VCaP (cell line): Measurements from ENCODE around the gene PREP.

Experiments
- H3K27ac ChIP-seq: fragments of 450-650 bp; 2 replicates; pipeline ENCODE4 v1.5.1; 2017
- TF ChIP-seq, protein P1 (sequence below): fragments of 450-650 bp; conservative IDR thresholded peaks from 2 replicates; pipeline ENCODE4 v1.5.1; 2017; ENCODE audit warnings: mild to moderate bottlenecking, moderate library complexity

Gene PREP

DNA sequence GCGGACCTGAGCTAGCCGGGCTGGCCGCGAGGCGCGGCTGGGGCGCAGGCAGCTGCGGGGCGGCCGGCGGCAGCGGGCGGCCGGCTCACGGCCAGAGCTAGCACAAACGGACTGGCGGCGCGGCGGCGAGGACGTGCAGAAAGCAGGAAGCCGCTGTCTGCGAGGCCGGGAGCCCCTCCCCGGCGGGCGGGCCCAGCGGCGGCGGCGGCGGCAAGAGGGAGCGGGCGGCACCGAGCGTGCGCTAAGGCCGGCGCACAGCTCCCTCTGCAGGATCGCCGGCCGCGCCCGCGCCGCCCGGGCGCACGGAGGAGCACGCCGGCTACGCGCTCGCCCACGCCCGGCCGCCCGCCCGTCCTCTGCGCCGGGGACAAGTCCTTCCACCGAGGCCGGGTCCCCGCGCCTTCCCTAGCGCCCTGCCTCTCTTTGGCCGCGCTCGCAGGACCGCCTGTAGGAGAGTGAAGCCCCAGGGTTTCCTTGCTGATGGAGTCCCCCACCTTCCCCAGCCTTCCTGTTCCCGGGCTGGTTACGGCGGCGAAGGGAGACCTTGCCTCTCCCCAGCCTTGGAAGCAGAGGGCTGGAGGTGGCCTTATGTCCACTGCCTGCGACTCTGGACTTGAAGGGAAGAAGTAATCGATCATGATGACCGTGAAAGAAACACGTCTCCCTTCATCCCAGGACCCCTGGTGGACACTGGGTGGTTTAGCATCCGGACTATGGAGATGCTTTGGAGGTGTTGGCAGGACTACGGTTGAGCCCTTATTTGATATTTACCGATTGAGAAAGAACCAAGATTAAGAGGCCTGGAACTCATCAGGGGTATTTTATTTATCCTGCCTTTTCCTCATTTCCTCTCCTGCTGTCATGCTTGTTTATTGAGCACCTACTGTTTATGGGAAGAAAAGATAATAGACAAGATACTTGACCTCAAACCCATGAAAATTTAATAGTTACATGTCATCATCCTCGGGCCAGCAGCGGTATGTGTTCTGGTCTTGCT, at the start of gene PREP:
Gene PREP, minus strand, starts transcription at position 144 of the 997 bp plus-strand sequence. CDS start 191 bp downstream, outside the sequence.
- peak within 1 kb of the TSS; percentile 87 for H3K27ac ChIP-seq
- TF ChIP-seq, protein P1, sequence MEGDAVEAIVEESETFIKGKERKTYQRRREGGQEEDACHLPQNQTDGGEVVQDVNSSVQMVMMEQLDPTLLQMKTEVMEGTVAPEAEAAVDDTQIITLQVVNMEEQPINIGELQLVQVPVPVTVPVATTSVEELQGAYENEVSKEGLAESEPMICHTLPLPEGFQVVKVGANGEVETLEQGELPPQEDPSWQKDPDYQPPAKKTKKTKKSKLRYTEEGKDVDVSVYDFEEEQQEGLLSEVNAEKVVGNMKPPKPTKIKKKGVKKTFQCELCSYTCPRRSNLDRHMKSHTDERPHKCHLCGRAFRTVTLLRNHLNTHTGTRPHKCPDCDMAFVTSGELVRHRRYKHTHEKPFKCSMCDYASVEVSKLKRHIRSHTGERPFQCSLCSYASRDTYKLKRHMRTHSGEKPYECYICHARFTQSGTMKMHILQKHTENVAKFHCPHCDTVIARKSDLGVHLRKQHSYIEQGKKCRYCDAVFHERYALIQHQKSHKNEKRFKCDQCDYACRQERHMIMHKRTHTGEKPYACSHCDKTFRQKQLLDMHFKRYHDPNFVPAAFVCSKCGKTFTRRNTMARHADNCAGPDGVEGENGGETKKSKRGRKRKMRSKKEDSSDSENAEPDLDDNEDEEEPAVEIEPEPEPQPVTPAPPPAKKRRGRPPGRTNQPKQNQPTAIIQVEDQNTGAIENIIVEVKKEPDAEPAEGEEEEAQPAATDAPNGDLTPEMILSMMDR = peak; percentile 78

GRCh38 chr6:105452376-105452775, 49.5 kb upstream of the PREP start:
- no peak overlapping the region for H3K27ac ChIP-seq
- TF ChIP-seq, protein P1 = no peak

DNA sequence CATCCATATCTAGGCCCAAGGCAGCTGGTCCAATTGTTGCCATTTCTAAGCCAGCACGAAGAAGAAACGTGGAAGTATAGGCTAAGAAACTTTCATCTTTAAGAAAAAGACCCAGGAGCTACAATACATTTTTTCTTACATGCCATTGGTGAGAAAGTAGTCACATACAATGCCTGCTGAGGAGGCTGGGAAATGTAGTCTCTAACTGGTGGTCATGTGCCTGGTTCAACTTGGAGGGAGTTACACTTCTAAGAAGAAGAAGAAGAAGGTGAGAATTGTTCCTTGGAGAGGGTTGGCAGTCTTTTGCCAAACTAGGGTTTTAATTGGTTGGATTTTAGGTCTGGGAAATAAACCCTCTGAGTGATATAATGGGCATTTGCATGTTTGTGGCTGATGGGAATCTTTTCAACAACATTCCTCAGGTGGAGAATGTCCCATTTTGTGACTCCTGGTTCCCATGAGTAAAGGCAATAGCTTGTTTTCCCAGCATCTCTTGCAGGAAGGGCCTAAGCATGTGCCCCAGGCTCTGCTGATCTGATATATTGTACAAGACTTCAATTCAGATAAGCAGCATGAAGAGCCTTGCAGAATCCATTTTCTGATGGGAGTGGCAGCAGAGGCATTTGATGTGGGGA, 47.0 kb upstream of the PREP start:
- TF ChIP-seq, protein P1 = no peak
- H3K27ac ChIP-seq = no peak overlapping the region

DNA sequence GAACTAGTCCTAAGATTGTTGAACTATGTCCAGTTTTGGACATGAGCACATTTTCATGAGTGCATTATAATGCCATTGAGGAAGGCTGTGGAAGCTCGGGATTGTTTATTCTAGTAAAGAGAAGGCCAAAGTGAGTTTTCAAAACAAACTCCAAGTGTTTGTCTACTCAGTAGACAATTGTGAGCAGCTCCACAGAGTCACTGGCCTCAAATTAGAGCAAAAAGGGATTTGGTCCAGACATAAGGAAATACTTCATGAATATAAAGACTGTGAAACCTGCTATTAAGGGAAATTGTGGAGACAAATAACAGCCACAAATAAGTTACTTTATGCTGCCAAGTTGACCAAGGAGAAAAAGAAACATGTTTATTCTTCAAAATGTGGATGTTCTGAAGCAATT, 42.6 kb upstream of the PREP start:
- TF ChIP-seq, protein P1 = no peak
- no peak overlapping the region for H3K27ac ChIP-seq

GRCh38 chr6:105443941-105444340, 41.1 kb upstream of the PREP start:
- H3K27ac ChIP-seq = no peak overlapping the region
- TF ChIP-seq, protein P1 = no peak

GRCh38 chr6:105442369-105442768, 39.5 kb upstream of the PREP start:
- TF ChIP-seq, protein P1 = no peak
- no peak overlapping the region for H3K27ac ChIP-seq

DNA sequence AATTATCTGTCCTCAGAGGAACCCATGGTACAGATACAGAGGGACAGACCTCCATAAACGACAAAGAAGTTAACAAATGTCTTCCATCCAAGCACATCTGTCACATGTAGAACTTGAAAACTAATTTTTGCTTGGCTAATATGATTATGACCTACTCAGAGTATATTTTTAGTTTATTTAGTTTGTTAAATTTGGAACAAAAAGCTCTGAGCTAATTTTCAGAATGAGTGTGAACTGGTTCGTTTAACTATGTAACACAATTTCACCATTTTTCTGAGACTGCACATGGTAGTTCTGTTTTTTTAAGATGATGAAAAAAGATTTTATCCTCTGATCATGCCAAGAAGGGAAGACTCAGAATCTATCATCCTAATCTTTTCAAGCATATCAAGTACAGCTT, 34.4 kb upstream of the PREP start:
- TF ChIP-seq, protein P1 = no peak
- no peak overlapping the region for H3K27ac ChIP-seq
